NCI-H524 treated with DMSO at 0.1 percent for 48 hours (cell line): ENCODE measurements around the gene APOA1.
"Not testable (repeated sequence)": the region's sequence is repeated elsewhere in the genome, so short reads cannot be mapped to it uniquely, and the experiment has no call there.

Experiments used
- DNase-seq: peaks from one replicate; lab custom pipeline; 2025; lab: John Stamatoyannopoulos, UW

Gene APOA1

DNA sequence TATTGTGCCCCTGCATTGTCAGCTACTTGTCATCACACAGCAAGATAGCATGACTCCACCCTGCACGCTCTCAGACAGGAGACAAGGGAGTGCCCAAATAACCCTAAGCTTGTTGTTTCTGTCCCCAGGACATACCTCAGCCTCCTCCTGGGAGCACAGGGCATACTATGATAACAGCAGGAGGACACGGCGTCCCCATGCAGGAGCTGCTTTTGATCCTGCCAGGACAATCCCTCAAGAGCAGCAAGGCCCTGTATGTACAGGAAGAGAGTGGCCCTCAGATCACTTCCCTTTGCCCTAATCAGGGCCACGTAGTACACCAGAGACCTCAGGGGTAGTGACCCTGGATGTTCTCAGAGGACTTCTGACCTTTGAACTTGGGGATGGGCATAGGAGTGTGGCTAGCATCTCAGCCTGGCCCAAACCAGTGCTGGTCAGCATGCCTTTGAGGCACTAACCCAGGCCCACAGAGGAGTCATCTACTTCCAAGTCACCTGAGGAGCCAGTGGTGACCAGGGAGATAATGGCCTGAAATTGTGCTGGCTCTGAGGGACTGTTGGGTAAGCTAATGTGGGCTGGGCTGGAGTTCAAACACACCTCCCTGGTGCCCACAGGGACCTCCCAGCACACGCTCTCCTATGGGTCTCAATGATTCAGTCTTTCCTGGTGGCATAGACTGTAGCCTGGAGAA is 23.5 kb downstream of the APOA1 start:
- DNase-seq: no peak

DNA sequence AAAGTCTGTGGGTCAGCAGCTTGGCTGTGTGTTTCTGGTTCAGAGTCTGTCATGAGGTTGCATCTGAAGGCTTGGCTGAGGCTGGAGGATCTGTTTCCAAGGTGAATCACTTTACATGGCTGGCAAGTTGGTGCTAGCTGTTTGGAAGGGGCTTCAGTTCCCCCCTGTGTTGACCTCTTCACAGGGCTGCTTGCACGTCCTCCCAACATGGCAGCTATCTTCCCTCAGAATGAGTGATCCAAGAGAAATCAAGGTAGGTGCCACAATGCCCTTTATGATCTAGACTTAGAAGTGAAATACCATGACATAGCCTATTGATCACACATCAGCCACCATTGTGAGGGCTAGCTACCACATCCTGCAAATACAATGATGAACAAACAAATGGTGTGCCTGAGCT is 24.3 kb downstream of the APOA1 start:
- DNase-seq: no peak

- DNase-seq: no peak
These were observed 25.3 kb downstream of the APOA1 start for GRCh38 chr11:116812109-116812508.

GRCh38 chr11:116811194-116811593 is 26.2 kb downstream of the APOA1 start:
- no peak for DNase-seq

- DNase-seq: no peak
These were observed 28.9 kb downstream of the APOA1 start for GRCh38 chr11:116808262-116809175.

- no peak for DNase-seq
These were observed 29.7 kb downstream of the APOA1 start for GRCh38 chr11:116807601-116808261.

GRCh38 chr11:116804001-116804400 is 33.4 kb downstream of the APOA1 start:
- DNase-seq: no peak

DNA sequence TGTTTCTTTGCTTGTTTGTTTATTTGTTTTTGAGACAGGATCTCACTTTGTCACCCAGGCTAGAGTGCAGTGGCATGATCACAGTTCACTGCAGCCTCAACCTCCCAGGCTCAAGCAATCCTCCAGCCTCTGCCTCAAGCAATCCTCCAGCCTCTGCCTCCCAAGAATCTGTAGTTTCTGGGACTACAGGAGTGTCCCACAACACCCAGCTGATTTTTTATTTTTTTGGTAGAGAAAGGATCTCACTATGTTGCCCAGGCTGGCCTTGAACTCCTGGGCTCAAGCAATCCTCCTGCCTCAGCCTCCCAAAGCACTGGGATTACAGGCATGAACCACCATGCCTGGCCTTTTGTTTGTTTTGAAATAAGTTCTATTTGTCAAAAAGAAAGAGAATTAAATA is 35.8 kb downstream of the APOA1 start:
- not testable (repeated sequence) for DNase-seq

DNA sequence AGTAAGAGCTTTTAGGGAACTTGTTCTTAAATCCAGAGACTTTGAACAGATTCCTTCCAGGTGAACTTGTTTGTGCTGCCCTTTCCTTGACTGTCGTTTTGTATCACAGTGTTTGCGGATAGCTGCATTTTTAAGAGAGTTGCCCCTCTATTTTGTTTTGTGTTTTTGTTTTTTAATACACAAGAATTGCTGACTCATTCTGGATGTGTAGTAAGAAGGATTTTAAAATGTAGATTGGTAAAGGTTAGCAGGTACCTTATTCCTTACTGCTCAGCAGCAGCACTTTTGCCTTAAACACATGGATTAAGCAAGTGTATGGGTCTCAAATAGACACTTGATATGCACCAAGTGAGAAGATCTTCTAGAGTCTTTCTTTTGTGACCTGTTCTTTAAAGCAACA is 36.8 kb downstream of the APOA1 start:
- DNase-seq: no peak

DNA sequence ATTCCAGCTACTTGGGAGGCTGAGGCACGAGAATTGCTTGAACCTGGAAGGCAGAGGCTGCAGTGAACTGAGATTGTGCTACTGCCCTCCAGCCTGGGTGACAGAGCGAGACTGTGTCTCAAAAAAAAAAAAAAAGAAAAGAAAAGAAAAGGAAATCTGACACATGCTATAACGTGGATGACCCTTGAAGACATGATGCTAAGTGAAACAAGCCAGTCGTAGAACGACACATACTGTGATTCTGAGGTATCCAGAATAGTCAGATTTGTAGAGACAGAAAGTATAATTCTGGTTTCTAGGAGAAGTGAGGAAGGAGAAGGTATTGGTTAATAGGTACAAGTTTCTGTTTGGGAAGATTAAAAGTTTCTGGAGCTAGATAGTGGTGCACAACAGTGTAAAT is 39.1 kb downstream of the APOA1 start:
- no peak for DNase-seq

DNA sequence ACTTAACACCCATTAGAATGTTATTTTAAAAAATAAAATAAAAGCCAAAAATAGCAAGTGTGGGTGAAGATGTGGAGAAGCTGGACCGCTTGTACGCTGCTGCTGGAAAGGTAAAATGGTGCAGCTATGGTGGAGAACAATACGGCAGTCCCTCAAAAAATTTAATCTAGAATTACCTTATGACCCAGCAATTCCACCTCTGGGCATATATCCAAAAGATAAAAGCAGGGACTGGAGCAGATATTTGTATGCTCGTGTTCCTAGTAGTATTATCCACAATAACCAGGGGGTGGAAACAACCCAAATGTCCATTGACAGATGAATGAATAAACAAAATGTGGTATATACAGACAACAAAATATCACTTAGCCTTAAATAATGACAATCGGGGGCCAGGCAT is 39.6 kb downstream of the APOA1 start:
- no peak for DNase-seq

DNA sequence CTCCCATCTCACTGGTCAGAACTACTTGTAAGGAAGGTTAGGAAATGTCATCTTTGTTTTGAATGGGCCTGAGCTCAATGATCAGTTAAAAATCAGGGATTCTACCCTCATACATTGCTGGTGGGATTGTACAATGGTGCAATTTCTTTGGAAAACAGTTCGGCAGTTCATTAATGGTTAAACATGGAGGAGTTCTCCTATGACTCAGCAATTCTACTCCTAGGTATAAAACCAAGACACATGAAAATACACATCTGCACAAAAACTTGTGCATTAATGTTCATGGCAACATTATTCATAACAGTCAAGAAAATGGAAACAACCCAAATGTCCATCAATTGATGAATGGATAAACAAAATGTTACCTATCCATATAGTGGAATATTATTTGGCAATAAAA is 40.9 kb downstream of the APOA1 start:
- DNase-seq: no peak

DNA sequence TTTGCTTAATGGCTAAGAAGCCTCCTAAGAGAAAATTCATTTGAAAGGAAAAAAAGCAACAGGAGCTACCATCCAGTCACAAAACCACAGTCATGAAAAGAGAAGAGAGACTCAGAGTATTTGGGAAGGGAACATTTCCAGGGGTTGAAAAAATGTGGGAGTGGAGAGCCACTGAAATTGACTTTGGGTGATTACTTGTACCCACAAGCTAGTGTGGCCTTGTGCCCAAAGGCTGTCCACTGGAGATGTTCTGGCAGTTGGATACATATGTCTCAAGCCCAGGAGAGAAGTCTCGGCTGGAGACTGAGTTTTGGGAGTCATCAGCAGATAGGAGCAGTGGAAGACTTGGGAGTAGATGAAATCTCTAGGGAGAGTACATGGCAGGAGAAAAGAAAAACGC is 42.6 kb downstream of the APOA1 start:
- DNase-seq: no peak

- DNase-seq: no peak
These were observed 43.7 kb downstream of the APOA1 start for GRCh38 chr11:116793772-116794097.

GRCh38 chr11:116792869-116793771 is 44.3 kb downstream of the APOA1 start:
- DNase-seq: no peak

DNA sequence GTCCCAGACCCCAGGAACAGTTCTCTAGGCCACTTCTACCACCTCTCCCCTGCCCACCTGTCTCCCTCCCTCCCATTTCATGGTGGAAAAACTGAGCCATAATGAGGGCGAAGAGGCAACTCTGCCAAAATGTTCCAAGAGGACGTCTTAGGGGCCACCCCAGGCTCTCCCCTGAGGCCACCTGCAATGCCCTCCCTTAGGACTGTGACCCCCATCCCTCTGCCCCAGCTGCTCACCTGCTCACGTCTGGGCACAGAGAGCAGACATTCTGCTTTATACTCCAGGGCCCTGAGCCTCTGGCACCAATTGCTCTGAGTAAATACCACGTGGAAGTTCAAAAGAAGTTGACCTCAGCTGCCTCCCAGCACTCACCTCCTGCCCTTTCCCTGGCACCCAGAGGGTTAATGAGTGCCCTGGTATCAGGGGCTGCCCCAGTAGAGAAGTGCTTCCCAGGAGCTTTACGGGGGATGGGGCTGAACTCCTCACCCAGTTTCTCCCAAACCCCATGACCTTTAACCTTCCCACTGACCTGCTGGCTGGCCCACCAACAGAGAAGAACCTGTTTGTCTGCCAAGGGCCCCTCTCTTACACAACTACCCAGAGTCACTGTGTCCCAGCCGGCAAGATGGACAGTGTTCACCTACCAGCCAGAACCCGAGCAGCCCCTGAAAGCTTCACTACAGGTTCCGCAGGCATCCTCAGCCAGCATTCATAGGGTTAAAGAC is 45.1 kb downstream of the APOA1 start:
- no peak for DNase-seq

DNA sequence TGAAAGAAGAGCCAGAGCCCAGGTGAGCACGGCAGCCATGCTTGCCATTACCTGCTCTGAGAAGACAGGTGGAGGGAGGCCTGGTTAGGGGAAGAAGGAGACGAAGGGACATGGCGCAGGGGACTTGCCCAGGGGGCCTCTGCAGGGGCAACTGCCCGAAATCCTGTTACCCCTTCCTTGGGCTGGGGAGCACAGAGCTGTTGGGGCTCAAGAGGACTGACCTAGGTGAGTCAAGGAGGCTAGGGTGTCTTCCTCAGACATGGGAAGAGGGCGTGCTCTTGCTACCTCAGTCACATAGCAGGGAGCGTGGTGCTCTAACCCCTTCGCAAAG is 45.6 kb downstream of the APOA1 start, which contains the start of gene APOA5:
Gene APOA5 (minus strand): TSS at position 67 of the 331 bp plus-strand sequence. CDS start 19 bp downstream, at position 48.
- no peak for DNase-seq

- DNase-seq: no peak
These were observed 46.2 kb downstream of the APOA1 start for GRCh38 chr11:116791002-116791812.

DNA sequence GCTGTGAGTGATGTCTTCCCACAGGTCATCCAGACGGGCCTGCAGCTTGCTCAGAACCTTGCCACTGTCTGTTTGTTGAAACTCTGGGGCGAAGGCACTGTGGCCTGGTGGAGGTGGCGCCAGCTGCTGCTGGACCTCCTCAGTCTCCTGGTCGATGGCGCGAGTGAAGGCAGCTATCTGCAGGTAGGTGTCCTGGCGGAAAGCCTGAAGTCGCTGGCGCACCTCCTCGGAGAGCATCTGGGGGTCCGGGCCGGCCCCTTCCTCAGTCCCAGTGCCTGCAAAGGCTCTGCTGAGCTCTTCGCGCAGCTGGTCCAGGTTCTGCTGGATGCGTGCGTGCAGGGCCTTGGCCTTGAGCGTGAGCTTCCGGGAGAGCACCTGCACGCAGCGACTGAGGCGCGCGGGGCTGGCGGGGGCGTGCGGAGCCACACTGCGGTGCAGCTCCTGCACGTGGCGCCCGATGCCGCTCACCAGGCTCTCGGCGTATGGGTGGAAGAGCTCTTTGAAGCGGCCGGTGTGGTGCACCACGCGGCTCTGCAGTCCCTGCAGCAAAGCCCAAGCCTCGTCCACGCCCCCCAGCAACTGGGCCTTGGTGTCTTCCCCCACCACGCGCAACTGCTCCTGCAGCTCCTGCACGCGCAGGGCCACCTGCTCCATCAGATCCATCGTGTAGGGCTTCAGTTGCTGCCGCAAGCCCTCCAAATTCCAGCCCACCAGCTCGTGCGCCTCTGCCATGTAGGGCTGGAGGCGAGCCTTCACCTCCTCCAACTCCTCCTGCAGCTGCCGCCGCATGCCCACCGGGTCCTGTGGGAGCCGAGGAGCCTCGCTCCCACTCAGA is 47.0 kb downstream of the APOA1 start:
- no peak for DNase-seq
